AG04449 (cell line): Measurements from ENCODE around the gene SEMA5A.

Experiments
- CTCF ChIA-PET: fragments of 350-600 bp; formaldehyde crosslinking; extraction: SDS; loops from one replicate; lab custom pipeline; 2021; ENCODE audit warnings: antibody characterized with exemption; lab: Yijun Ruan, JAX
- POLR2A ChIA-PET: fragments of 400-600, 350-600 bp; formaldehyde crosslinking; extraction: SDS; loops from one replicate; lab custom pipeline; 2020; ENCODE audit warnings: antibody characterized with exemption, inconsistent platforms; lab: Yijun Ruan, JAX
- DNase-seq: peaks from one replicate; pipeline ENCODE4 v3.0.0-alpha.2; 2010; ENCODE audit warnings: low read depth, low spot score
- H3K4me3 ChIP-seq: 2 replicates; pipeline ENCODE4 v1.5.1; 2011; ENCODE audit warnings: low read depth, mild to moderate bottlenecking, control low read depth, low read length
- TF ChIP-seq, protein P1 (sequence below): IDR thresholded peaks from one replicate; pipeline ENCODE4 v1.5.1; 2011; ENCODE audit warnings: mild to moderate bottlenecking, moderate library complexity, low read length, control low read depth, inconsistent platforms; ENCODE audit not compliant: insufficient read depth; ENCODE audit errors: missing control alignments

Gene SEMA5A

DNA sequence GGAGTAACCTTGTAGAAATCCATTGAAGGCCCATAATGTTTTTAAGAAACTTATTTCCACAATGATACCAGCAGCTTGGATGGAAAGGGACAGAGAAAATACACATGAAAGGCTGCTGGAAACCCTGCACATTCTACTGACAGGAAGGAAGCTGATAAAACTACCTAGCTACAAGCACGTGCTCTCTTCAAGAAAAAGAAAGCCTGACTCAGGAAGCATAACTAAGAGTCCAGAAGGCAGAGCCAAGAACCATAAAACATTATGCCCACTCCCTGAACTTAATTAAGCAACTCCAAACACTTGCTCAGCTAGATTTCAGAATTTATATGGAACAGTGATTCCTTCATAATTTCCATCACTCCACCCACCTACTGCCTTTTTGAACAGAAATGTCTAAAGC lies 430.8 kb downstream of the SEMA5A start:
- ChIA-PET CTCF (interaction anchor here (0.7 kb wide), 1 partner anchor 9 kb away, joined by 4 read pairs; no protein-coding TSS in a partner anchor), POLR2A (no interaction called here)
- no peak for DNase-seq
- no peak overlapping the region for H3K4me3 ChIP-seq
- TF ChIP-seq, protein P1, sequence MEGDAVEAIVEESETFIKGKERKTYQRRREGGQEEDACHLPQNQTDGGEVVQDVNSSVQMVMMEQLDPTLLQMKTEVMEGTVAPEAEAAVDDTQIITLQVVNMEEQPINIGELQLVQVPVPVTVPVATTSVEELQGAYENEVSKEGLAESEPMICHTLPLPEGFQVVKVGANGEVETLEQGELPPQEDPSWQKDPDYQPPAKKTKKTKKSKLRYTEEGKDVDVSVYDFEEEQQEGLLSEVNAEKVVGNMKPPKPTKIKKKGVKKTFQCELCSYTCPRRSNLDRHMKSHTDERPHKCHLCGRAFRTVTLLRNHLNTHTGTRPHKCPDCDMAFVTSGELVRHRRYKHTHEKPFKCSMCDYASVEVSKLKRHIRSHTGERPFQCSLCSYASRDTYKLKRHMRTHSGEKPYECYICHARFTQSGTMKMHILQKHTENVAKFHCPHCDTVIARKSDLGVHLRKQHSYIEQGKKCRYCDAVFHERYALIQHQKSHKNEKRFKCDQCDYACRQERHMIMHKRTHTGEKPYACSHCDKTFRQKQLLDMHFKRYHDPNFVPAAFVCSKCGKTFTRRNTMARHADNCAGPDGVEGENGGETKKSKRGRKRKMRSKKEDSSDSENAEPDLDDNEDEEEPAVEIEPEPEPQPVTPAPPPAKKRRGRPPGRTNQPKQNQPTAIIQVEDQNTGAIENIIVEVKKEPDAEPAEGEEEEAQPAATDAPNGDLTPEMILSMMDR, result no peak

DNA sequence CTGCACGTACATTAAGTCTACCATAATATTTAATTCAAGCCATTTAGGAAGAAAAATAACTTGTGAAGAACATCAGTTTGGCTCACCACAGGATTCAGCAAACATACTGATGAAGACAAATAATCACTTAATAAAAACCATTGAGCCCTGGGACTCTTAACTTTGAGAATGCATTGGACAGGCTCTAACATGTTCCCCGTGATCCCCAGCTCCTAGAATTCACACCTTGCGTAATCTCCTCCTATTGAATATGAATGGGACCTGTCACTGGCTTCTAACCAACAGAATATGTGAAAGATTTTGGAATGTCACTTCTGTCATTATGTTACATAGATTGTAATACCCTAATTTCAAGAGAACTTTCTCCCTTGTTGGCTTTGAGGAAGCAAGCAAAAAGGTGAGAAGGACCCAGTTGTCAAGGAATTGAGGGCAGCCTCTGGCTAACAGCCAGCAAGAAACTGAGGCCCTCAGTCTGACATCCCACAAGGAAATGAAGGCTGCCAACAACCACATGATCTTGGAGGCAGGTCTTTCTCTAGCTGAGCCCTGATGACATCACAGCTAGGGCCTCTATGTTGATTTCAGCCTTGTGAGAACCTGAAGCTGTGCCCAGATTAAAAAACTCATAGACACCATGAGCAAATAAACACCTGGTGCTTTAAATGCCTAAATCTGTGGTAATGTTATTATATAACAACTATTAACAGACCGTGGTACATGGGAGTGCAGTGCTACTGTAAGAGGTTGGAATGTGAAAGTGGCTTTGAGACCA lies 433.2 kb downstream of the SEMA5A start:
- CTCF ChIA-PET, result no interaction called here
- H3K4me3 ChIP-seq, result no peak overlapping the region
- TF ChIP-seq, protein P1, result no peak
- POLR2A ChIA-PET, result no interaction called here
- DNase-seq, result no peak

DNA sequence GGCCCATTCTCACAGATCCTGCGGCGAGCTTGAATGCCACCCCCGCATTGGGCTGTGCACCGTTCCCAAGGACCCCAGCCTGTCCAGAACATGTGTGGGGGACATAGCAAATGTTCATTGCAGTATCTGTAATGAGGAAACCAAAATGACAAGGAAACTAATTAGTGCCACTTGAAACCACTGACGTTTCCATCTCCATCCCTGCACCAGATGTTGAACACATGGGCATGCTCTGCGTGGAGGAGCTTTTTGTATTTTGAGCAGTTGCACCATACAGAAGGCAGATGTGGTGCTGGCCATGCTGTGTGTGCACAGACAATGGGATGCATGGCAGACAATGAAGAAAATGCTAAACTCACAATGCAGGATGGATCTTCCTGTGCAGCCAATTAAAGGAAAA lies 437.7 kb downstream of the SEMA5A start:
- H3K4me3 ChIP-seq, result no peak overlapping the region
- TF ChIP-seq, protein P1, result no peak
- no peak for DNase-seq
- ChIA-PET CTCF (interaction anchor here (1.5 kb wide), 1 partner anchor 13 kb away, joined by 3 read pairs; no protein-coding TSS in a partner anchor), POLR2A (no interaction called here)

DNA sequence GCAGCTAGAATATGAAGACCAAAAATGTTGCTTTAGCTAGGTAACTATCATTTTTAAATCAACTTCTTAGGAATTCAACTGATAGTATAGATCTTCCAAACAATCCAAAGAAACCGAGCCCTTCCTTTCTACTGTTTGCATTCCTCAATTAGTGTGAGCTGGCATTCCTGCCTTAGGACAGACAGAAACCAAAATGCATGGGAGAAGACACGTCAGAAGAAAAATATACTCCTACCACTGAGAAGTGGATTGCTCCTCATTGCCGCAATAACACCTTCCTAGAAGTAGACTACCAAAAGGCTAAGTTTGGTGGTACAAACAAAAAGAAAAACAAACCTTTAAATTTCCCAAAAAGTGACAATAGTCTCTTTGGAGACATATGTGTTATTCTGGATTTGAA lies 440.0 kb downstream of the SEMA5A start:
- TF ChIP-seq, protein P1, result no peak
- no peak overlapping the region for H3K4me3 ChIP-seq
- ChIA-PET CTCF (interaction anchor here (1.0 to 1.3 kb wide), 3 partner anchors 9 to 438 kb away, joined by 3 to 4 read pairs (median 4); no protein-coding TSS in a partner anchor), POLR2A (no interaction called here)
- DNase-seq, result no peak

DNA sequence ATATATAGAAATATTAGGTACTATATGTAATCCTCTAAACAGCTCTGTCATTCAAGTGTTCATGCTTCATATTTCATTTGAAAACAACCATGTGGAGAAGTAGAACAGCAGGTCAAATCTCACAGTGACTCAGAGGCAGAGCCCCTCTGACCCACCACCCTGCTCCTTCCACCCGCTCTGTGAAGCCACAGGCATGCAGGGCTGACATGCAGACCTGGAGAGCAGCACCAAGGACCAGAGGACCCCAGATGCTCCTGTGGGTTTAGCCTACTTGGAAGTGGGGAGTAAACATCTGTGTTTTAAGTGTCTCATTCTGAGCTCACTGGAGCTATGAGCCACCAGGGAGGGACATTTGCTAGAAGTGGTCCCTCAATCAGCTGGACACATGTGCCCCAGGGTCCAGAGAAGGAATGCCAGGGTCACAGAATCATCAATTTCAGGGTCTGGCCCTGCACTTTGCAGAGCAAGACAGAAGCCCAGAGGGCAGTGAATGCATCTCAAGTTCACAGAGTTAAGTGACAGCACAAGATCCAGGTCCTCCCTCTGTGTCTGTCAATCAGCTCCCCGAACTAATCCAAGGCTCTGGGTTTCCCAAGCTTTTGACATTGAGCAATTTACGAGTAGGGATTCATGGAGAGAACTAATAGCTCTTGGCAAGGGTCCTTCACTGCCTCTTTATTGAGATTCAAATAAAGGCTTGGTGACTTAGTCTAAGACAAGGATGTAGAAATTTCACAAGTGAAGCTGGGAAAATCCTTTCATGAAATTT lies 441.1 kb downstream of the SEMA5A start:
- POLR2A ChIA-PET, result no interaction called here
- TF ChIP-seq, protein P1, result no peak
- no peak overlapping the region for H3K4me3 ChIP-seq
- CTCF ChIA-PET, result interaction anchor here (1.3 kb wide), 2 partner anchors 13 to 439 kb away, joined by 3 to 4 read pairs; no protein-coding TSS in a partner anchor
- DNase-seq, result no peak

DNA sequence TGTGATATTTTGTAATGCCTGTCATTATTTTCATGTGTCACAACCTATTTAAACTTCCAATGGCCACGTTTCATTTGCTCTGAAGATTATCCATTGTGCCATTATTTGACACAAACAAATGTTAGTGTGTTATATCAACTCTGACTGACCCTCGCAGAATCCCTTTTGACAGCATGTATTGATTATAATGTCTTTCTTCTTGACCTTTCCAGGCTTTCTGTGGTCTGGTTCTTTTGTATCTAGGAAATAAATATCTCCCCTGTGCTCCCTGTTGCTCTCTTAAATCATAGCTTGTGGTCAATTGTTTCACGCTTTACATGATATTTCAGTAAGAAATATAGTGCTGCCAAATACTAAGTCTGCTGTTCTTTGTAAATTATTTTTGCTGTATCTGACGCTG lies 442.6 kb downstream of the SEMA5A start:
- CTCF ChIA-PET, result no interaction called here

More for the DNA sequence above, 442.6 kb downstream of the SEMA5A start:
- TF ChIP-seq, protein P1, result no peak
- no peak overlapping the region for H3K4me3 ChIP-seq
- no peak for DNase-seq
- POLR2A ChIA-PET, result interaction anchor here (0.6 kb wide), 1 partner anchor 125 kb away, joined by 3 read pairs; no protein-coding TSS in a partner anchor
